Prostate gland (tissue), 2 donors: ENCODE data around the gene PCDH7. TPM values are rescaled to one million over a fixed set of nuclear protein-coding genes. Genes with fewer than 3 reads are reported as not detected.

Source experiments
- DNase-seq: peaks from one replicate; pipeline ENCODE4 v3.0.0-alpha.2; 2019; ENCODE audit warnings: low spot score
- H3K27ac ChIP-seq, 2 donors: fragments of 200-600 bp; sonication (generic); 2 replicates each; pipeline ENCODE4 v1.5.1; 2017 to 2019
- H3K27me3 ChIP-seq: fragments of 200-600 bp; sonication (generic); replicated peaks from 2 replicates; pipeline ENCODE4 v1.5.1; 2019; ENCODE audit not compliant: insufficient read depth
- H3K36me3 ChIP-seq, 2 donors: fragments of 200-600 bp; sonication (generic); 1 replicate in 1 of 2; 2 replicates in 1 of 2; pipeline versions ENCODE4 v1.5.1 to v1.8.1; 2017 to 2019
- H3K4me1 ChIP-seq: fragments of 200-600 bp; sonication (generic); replicated peaks from 2 replicates; pipeline ENCODE4 v1.5.1; 2019
- H3K4me3 ChIP-seq, 2 donors: fragments of 200-600 bp; sonication (generic); 2 replicates each; pipeline ENCODE4 v1.5.1; 2017 to 2019
- H3K9me3 ChIP-seq: fragments of 200-600 bp; sonication (generic); 2 replicates; pipeline ENCODE4 v1.5.1; 2017
- CTCF ChIP-seq, 4 experiments: fragments of 200-600 bp in 2 of 4; fragments of 450-650 bp in 2 of 4; sonication (generic) in 2 of 4; IDR thresholded peaks; 1 replicate in 3 of 4; 2 replicates in 1 of 4; pipeline ENCODE4 v1.5.1; 2016 to 2019; ENCODE audit warnings: antibody characterized with exemption in 4 of 4, mild to moderate bottlenecking in 2 of 4, moderate library complexity in 2 of 4
- POLR2A ChIP-seq: fragments of 450-650 bp; IDR thresholded peaks from one replicate; pipeline ENCODE4 v1.6.1; 2016; ENCODE audit warnings: antibody characterized with exemption, mild to moderate bottlenecking
- POLR2AphosphoS5 ChIP-seq: sonication (generic); formaldehyde crosslinking; IDR thresholded peaks from one replicate; pipeline ENCODE4 v1.6.1; 2017; ENCODE audit warnings: antibody characterized with exemption
- WGBS: methylation state at CpG from one replicate; pipeline ENCODE4 v1.1.5; 2018; 5-methylcytosine and 5-hydroxymethylcytosine counted together
- intact Hi-C: fragments of 100-400 bp; cut with DNase I; formaldehyde crosslinking; loops from one replicate; pipeline ENCODE4 v1.14.2; 2022
- total RNA-seq, 2 donors: library from RNA; depleted of rRNA; stranded (reverse); fragments of >200 nt; gene quantifications; one replicate each; pipeline ENCODE4 v1.1.0, GENCODE V29; 2016

The PCDH7 gene
- total RNA-seq, 2 donors from 2014 or later, result 44.3 to 49.4 TPM

DNA sequence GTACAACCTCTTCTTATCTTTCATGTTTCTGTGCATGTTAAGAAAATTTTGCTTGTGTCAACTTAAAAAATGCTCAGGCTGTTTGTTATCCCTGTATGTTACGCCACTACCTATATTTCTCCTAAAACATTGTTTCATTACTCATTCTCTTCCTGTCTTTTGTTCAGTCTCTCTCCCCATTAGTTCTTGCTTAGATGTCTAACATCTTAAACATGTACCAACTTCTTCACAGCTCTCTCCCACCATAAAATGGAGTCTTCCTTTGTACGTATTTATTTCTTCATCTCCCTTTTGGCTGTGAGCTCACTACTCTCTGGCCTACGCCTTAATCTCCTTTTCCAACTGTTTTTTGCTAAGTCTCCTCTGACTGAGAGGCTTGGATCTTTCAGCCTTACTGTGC is 36.4 kb downstream of the PCDH7 start:
- peaks cover 2% of the 10 kb centered on the region for H3K27me3 ChIP-seq
- H3K4me3 ChIP-seq, result no peak overlapping the region
- H3K27ac ChIP-seq, result no peak overlapping the region
- no peaks in the 10 kb centered on the region for H3K4me1 ChIP-seq
- DNase-seq, result no peak
- no peaks in the 10 kb centered on the region for H3K9me3 ChIP-seq
- H3K36me3 ChIP-seq, result no peaks in the 10 kb centered on the region
- TF ChIP-seq CTCF (IDR thresholded peaks at IDR 0.05), result no peak
- TF ChIP-seq POLR2A, result no peak
- TF ChIP-seq POLR2AphosphoS5, result no peak
- WGBS, result 95% methylated on average over 3 of the region's 3 CpGs
- intact Hi-C loops, result no loop called here

- intact Hi-C loops, result no loop called here
These were observed 37.2 kb downstream of the PCDH7 start for GRCh38 chr4:30757357-30757756.

GRCh38 chr4:30760551-30760950 is 40.4 kb downstream of the PCDH7 start:
- no peaks in the 10 kb centered on the region for H3K9me3 ChIP-seq
- H3K4me3 ChIP-seq, result no peak overlapping the region
- TF ChIP-seq POLR2A (no peak), CTCF (IDR thresholded peaks at IDR 0.05) (no peak), POLR2AphosphoS5 (no peak)
- H3K27me3 ChIP-seq, result peaks cover 2% of the 10 kb centered on the region
- H3K36me3 ChIP-seq, result no peaks in the 10 kb centered on the region
- H3K27ac ChIP-seq, result no peak overlapping the region
- no peak for DNase-seq
- no peaks in the 10 kb centered on the region for H3K4me1 ChIP-seq
- intact Hi-C loops, result no loop called here

More at GRCh38 chr4:30757357-30757756, 37.2 kb downstream of the PCDH7 start:
- no peak for DNase-seq
- H3K4me3 ChIP-seq, result no peak overlapping the region
- 67% methylated on average over 6 of the region's 6 CpGs for WGBS
- no peaks in the 10 kb centered on the region for H3K36me3 ChIP-seq
- no peak for TF ChIP-seq POLR2AphosphoS5
- TF ChIP-seq POLR2A, result no peak
- no peak for TF ChIP-seq CTCF (IDR thresholded peaks at IDR 0.05)
- no peak overlapping the region for H3K27ac ChIP-seq
- no peaks in the 10 kb centered on the region for H3K9me3 ChIP-seq
- H3K4me1 ChIP-seq, result no peaks in the 10 kb centered on the region
- H3K27me3 ChIP-seq, result peaks cover 2% of the 10 kb centered on the region

DNA sequence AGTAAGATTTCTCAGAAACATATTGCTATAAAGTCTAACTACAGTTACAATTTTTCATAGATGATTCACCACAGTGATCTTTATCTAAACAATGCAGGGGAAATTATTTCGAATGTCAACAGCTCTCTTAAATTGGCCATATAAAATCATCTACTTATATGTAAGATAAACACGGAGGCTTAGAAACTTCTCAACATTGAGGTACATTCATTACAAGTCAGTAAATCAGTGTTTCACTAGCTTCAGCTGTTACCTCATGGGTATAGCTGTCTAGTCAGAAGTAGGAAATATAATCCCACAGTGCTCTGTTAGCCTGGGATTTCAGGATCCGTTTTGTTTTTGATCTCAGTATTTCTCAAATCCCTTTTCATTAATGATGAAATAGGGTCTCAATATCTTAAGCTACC is 43.2 kb downstream of the PCDH7 start:
- DNase-seq, result no peak
- H3K27me3 ChIP-seq, result no peaks in the 10 kb centered on the region
- H3K9me3 ChIP-seq, result no peaks in the 10 kb centered on the region
- TF ChIP-seq POLR2AphosphoS5 (no peak), POLR2A (no peak)
- H3K36me3 ChIP-seq, result no peaks in the 10 kb centered on the region
- 34% methylated on average over 3 of the region's 3 CpGs for WGBS
- H3K4me1 ChIP-seq, result no peaks in the 10 kb centered on the region
- no peak overlapping the region for H3K27ac ChIP-seq
- H3K4me3 ChIP-seq, result no peak overlapping the region
- intact Hi-C loops, result no loop called here

DNA sequence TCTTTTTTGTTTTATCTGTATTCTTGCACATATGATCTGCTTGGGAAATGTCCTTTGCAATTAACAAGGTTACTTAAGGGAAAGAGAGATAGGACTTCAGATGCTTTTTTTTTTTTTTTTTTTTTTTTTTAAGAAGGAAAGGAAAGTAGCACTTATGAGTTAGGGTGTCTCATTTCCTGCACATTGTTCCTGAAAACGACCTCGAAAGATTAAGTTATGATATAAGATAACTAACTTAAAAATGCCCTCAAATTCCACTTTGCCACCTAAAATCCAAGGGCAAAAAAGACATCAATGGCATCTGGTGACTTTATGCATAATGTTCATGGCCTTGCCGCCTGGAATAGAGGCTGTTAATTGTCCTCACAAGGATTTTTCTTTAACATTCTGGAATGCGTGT is 44.9 kb downstream of the PCDH7 start:
- intact Hi-C loops, result no loop called here
- H3K4me3 ChIP-seq, result no peak overlapping the region
- H3K4me1 ChIP-seq, result no peaks in the 10 kb centered on the region
- H3K36me3 ChIP-seq, result no peaks in the 10 kb centered on the region
- no peaks in the 10 kb centered on the region for H3K9me3 ChIP-seq
- 88% methylated on average over 4 of the region's 4 CpGs for WGBS
- no peak overlapping the region for H3K27ac ChIP-seq
- H3K27me3 ChIP-seq, result no peaks in the 10 kb centered on the region
- DNase-seq, result no peak
- no peak for TF ChIP-seq CTCF (IDR thresholded peaks at IDR 0.05)
- TF ChIP-seq POLR2AphosphoS5, result no peak
- no peak for TF ChIP-seq POLR2A
